ENCODE results near the gene HOXA5. TPM values are rescaled to one million over a fixed set of nuclear protein-coding genes. Genes with fewer than 3 reads are reported as not detected.

HOXA5 gene
- total RNA-seq, 2 experiments from 2014 or later = not detected

GRCh38 chr7:27180431-27181420, 37.2 kb upstream of the HOXA5 start:
- Mint-ChIP-seq H3K27me3 (peaks cover 54% of the 10 kb centered on the region), H3K9me3 (ENCODE audit: low read depth) (no peaks in the 10 kb centered on the region), H3K36me3 (ENCODE audit: low read depth) (no peaks in the 10 kb centered on the region), H3K27ac (no peak overlapping the region), H3K4me1 (peaks cover 20% of the 10 kb centered on the region), H3K4me3 (no peak overlapping the region)
- CTCF ChIA-PET = interaction anchor here (0.6 to 2.3 kb wide), 23 partner anchors 9 to 1288 kb away, joined by 3 to 12 read pairs (median 4); partner anchors contain the start of gene EVX1
- ATAC-seq (no peak), DNase-seq (no peak)
- POLR2A ChIA-PET = no interaction called here
- intact Hi-C loops (cut with DNase I, micrococcal nuclease) = no loop called here

GRCh38 chr7:27179503-27180430, 36.3 kb upstream of the HOXA5 start:
- Mint-ChIP-seq H3K27me3 (peaks cover 51% of the 10 kb centered on the region), H3K4me3 (no peak overlapping the region), H3K27ac (no peak overlapping the region), H3K9me3 (ENCODE audit: low read depth) (no peaks in the 10 kb centered on the region), H3K4me1 (peaks cover 10% of the 10 kb centered on the region), H3K36me3 (ENCODE audit: low read depth) (no peaks in the 10 kb centered on the region)
- ChIA-PET CTCF (interaction anchor here (0.6 to 2.3 kb wide), 36 partner anchors 9 to 1383 kb away, joined by 3 to 12 read pairs (median 4); partner anchors contain the start of gene EVX1), POLR2A (no interaction called here)
- intact Hi-C loops (cut with DNase I, micrococcal nuclease) = no loop called here
- ATAC-seq = peak; percentile 88
- peak; percentile 81 for DNase-seq

DNA sequence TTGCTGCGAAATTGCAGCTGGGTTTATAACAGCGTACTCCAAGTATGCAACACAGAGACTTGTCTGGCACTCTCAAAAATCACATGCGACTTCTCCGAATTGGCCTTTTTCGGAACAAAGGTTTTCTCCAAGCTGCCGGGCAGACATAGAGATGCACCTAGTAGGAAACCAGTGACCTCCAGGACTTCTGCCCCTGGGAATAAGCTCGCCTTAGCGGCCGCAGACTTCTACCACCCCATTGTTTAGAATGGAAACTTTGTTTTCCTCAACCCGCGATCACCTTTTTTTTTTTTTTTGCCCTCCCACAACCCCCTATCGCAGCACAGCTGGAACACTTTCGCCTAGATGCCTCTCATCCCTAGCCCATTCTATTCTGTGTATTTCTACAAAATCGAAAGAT, 35.5 kb upstream of the HOXA5 start:
- Mint-ChIP-seq H3K27me3 (peaks cover 51% of the 10 kb centered on the region), H3K27ac (no peak overlapping the region), H3K36me3 (ENCODE audit: low read depth) (no peaks in the 10 kb centered on the region), H3K9me3 (ENCODE audit: low read depth) (no peaks in the 10 kb centered on the region), H3K4me1 (peaks cover 7% of the 10 kb centered on the region), H3K4me3 (no peak overlapping the region)
- no peak for DNase-seq
- CTCF ChIA-PET = interaction anchor here (0.6 to 2.3 kb wide), 26 partner anchors 11 to 1382 kb away, joined by 3 to 12 read pairs (median 4); partner anchors contain the start of gene EVX1
- POLR2A ChIA-PET = no interaction called here
- ATAC-seq = no peak
- intact Hi-C loops (cut with DNase I, micrococcal nuclease) = no loop called here

- DNase-seq = no peak
- ChIA-PET POLR2A (no interaction called here), CTCF (interaction anchor here (0.8 to 2.3 kb wide), 9 partner anchors 10 to 536 kb away, joined by 3 to 12 read pairs (median 4); no protein-coding TSS in a partner anchor)
- H3K4me3 Mint-ChIP-seq = no peak overlapping the region
- intact Hi-C loops (cut with DNase I, micrococcal nuclease) = no loop called here
- no peak overlapping the region for H3K27ac Mint-ChIP-seq
- H3K9me3 Mint-ChIP-seq (ENCODE audit: low read depth) = no peaks in the 10 kb centered on the region
- no peaks in the 10 kb centered on the region for H3K36me3 Mint-ChIP-seq (ENCODE audit: low read depth)
- no peak for ATAC-seq
- H3K27me3 Mint-ChIP-seq = peaks cover 51% of the 10 kb centered on the region
- peaks cover 6% of the 10 kb centered on the region for H3K4me1 Mint-ChIP-seq
Observed at GRCh38 chr7:27178366-27178765, 34.9 kb upstream of the HOXA5 start.

- intact Hi-C loops (cut with DNase I, micrococcal nuclease) = no loop called here
- DNase-seq = no peak
- no peak for ATAC-seq
- Mint-ChIP-seq H3K4me1 (peaks cover 6% of the 10 kb centered on the region), H3K4me3 (no peak overlapping the region), H3K27me3 (peaks cover 50% of the 10 kb centered on the region), H3K9me3 (ENCODE audit: low read depth) (no peaks in the 10 kb centered on the region), H3K27ac (no peak overlapping the region), H3K36me3 (ENCODE audit: low read depth) (no peaks in the 10 kb centered on the region)
- POLR2A ChIA-PET = interaction anchor here (0.6 kb wide), 1 partner anchor 885 kb away, joined by 5 read pairs; no protein-coding TSS in a partner anchor
- CTCF ChIA-PET = interaction anchor here (1.0 to 2.3 kb wide), 5 partner anchors 11 to 79 kb away, joined by 3 to 12 read pairs (median 4); no protein-coding TSS in a partner anchor
Observed at GRCh38 chr7:27177795-27178320, 34.4 kb upstream of the HOXA5 start.

- DNase-seq = no peak
- H3K27ac Mint-ChIP-seq = no peak overlapping the region
- peaks cover 48% of the 10 kb centered on the region for H3K27me3 Mint-ChIP-seq
- intact Hi-C loops (cut with DNase I, micrococcal nuclease) = no loop called here
- H3K36me3 Mint-ChIP-seq (ENCODE audit: low read depth) = no peaks in the 10 kb centered on the region
- CTCF ChIA-PET = interaction anchor here (0.6 to 1.7 kb wide), 6 partner anchors 11 to 1131 kb away, joined by 3 to 6 read pairs (median 3); no protein-coding TSS in a partner anchor
- no peak for ATAC-seq
- no peaks in the 10 kb centered on the region for H3K9me3 Mint-ChIP-seq (ENCODE audit: low read depth)
- peaks cover 9% of the 10 kb centered on the region for H3K4me1 Mint-ChIP-seq
- H3K4me3 Mint-ChIP-seq = no peak overlapping the region
- POLR2A ChIA-PET = interaction anchor here (0.5 to 0.6 kb wide), 2 partner anchors 8 to 886 kb away, joined by 5 read pairs; partner anchors contain the start of gene HOXA11
Observed at GRCh38 chr7:27176962-27177794, 33.7 kb upstream of the HOXA5 start.

GRCh38 chr7:27176524-27176845, 33.0 kb upstream of the HOXA5 start:
- no peak overlapping the region for H3K27ac Mint-ChIP-seq
- no peak overlapping the region for H3K4me3 Mint-ChIP-seq
- CTCF ChIA-PET = interaction anchor here (0.9 to 1.7 kb wide), 4 partner anchors 12 to 27 kb away, joined by 3 to 6 read pairs (median 4); no protein-coding TSS in a partner anchor
- peaks cover 53% of the 10 kb centered on the region for H3K27me3 Mint-ChIP-seq
- ATAC-seq (no peak), DNase-seq (no peak)
- no peaks in the 10 kb centered on the region for H3K36me3 Mint-ChIP-seq (ENCODE audit: low read depth)
- no peaks in the 10 kb centered on the region for H3K9me3 Mint-ChIP-seq (ENCODE audit: low read depth)
- POLR2A ChIA-PET = interaction anchor here (0.5 kb wide), 1 partner anchor 9 kb away, joined by 5 read pairs; the partner anchor contains the start of gene HOXA11
- intact Hi-C loops (cut with DNase I, micrococcal nuclease) = no loop called here
- H3K4me1 Mint-ChIP-seq = peaks cover 14% of the 10 kb centered on the region

DNA sequence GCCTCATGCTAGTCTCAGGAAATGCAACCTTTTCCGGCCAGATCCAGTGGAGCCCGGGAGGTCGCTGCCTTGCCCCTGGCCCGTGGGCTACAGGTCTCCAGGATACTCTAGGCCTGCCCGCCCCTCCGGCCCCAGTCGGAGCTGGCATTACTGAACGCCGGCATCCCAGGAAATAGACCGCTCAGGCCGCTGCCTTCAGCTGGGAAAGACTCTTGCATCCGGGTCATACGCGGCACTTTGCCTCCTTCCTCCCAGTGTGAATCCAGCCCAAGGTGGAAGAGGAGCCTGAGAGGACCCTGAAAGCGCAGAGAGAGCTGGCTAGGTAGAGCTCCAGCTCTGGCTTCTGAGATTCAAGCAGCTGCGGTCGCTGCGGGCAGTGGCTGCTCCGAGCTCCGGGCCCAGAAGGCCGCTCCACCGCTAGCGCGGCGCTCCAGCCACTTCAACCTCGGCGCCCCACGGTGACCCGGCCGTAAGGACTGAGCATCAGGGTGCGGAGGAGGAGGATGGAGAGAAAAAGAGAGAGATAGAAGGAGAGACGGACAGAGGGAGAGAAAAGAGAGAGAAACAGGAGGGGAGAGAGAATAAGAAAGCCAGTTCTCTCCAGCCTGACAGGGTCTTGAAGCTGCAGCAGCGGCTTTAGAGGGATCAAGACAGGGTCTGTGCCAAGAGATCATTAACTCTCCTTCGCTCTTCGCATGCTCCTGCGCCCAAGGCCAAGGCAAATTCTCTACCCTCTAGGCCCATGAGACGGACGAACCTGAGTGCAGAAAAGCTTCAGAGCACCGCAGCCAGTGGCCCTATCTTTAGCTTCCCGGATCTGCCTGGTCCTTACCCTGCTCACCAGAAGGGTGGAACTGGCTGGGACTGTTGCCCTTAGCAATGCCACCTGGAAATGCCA, 32.4 kb upstream of the HOXA5 start:
- ChIA-PET POLR2A (no interaction called here), CTCF (interaction anchor here (0.9 to 1.7 kb wide), 4 partner anchors 13 to 26 kb away, joined by 3 to 6 read pairs (median 4); no protein-coding TSS in a partner anchor)
- intact Hi-C loops (cut with DNase I, micrococcal nuclease) = no loop called here
- ATAC-seq (no peak), DNase-seq (no peak)
- H3K27me3 Mint-ChIP-seq = peaks cover 53% of the 10 kb centered on the region
- H3K36me3 Mint-ChIP-seq (ENCODE audit: low read depth) = no peaks in the 10 kb centered on the region
- H3K27ac Mint-ChIP-seq = no peak overlapping the region
- H3K4me1 Mint-ChIP-seq = peaks cover 15% of the 10 kb centered on the region
- no peaks in the 10 kb centered on the region for H3K9me3 Mint-ChIP-seq (ENCODE audit: low read depth)
- H3K4me3 Mint-ChIP-seq = no peak overlapping the region

- ChIA-PET CTCF (interaction anchor here (0.6 kb wide), 1 partner anchor 35 kb away, joined by 4 read pairs; no protein-coding TSS in a partner anchor), POLR2A (no interaction called here)
- intact Hi-C loops (cut with DNase I, micrococcal nuclease) = no loop called here
- Mint-ChIP-seq H3K9me3 (ENCODE audit: low read depth) (no peaks in the 10 kb centered on the region), H3K4me1 (peaks cover 15% of the 10 kb centered on the region), H3K27me3 (peaks cover 54% of the 10 kb centered on the region), H3K4me3 (no peak overlapping the region), H3K36me3 (ENCODE audit: low read depth) (no peaks in the 10 kb centered on the region), H3K27ac (no peak overlapping the region)
- no peak for ATAC-seq
- no peak for DNase-seq
Observed at GRCh38 chr7:27174874-27175625, 31.6 kb upstream of the HOXA5 start.

All from activated CD4-positive, alpha-beta T cell treated with anti-CD3 and anti-CD28 coated beads for 36 hours (primary cell).